ENCODE results near the gene ZW10. TPM values are rescaled to one million over a fixed set of nuclear protein-coding genes. Genes with fewer than 3 reads are reported as not detected.

ZW10 gene
- total RNA-seq, 1 donor from 2014 or later = 35.7 TPM

DNA sequence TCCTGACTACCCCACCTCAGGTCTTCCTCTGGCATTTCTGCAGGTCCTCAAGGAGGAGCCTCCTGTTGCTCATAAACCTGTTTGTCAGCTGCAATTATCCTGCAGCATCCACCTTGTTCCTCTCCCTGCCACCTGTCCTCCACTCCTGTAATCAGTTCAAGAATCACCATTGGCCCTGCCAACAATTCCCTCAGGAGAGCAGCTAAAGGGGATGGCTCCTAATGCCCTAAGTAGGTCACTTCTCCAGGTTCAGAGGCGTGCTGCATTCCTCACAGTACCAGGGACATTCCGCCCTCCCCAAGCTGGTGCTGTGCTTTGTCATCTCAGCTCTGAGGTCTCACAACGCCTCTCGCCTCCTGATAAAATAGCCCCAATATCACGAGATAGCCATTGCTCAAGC is 8.2 kb upstream of the ZW10 start:
- H3F3A ChIP-seq (ENCODE audit: low read depth) = no peaks in the 10 kb centered on the region
- H3K27ac ChIP-seq = no peak overlapping the region
- H3K27me3 ChIP-seq = no peaks in the 10 kb centered on the region
- H3K4me3 ChIP-seq = no peak overlapping the region
- DNase-seq (ENCODE audit: low spot score) = no peak
- no peak overlapping the region for H2AFZ ChIP-seq (replicated peaks)
- H3K4me2 ChIP-seq = no peak overlapping the region
- no peaks in the 10 kb centered on the region for H4K20me1 ChIP-seq (ENCODE audit: low read depth)
- Mint-ChIP-seq H3K4me3 (no peak overlapping the region), H3K9me3 (no peaks in the 10 kb centered on the region), H3K36me3 (no peaks in the 10 kb centered on the region), H3K4me1 (no peaks in the 10 kb centered on the region), H3K27ac (no peak overlapping the region), H3K27me3 (ENCODE audit: insufficient read depth, low read depth) (peaks cover 9% of the 10 kb centered on the region)
- no peaks in the 10 kb centered on the region for H3K79me2 ChIP-seq (ENCODE audit: low read depth)
- TF ChIP-seq, protein P1, sequence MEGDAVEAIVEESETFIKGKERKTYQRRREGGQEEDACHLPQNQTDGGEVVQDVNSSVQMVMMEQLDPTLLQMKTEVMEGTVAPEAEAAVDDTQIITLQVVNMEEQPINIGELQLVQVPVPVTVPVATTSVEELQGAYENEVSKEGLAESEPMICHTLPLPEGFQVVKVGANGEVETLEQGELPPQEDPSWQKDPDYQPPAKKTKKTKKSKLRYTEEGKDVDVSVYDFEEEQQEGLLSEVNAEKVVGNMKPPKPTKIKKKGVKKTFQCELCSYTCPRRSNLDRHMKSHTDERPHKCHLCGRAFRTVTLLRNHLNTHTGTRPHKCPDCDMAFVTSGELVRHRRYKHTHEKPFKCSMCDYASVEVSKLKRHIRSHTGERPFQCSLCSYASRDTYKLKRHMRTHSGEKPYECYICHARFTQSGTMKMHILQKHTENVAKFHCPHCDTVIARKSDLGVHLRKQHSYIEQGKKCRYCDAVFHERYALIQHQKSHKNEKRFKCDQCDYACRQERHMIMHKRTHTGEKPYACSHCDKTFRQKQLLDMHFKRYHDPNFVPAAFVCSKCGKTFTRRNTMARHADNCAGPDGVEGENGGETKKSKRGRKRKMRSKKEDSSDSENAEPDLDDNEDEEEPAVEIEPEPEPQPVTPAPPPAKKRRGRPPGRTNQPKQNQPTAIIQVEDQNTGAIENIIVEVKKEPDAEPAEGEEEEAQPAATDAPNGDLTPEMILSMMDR (IDR thresholded peaks at IDR 0.05) = no peak
- no peak for TF ChIP-seq EZH2 (IDR thresholded peaks at IDR 0.05)
- no peak for TF ChIP-seq EZH2phosphoT487 (IDR thresholded peaks at IDR 0.05)
- no peaks in the 10 kb centered on the region for H3K36me3 ChIP-seq
- no peak overlapping the region for H3K9ac ChIP-seq
- H3K4me1 ChIP-seq = no peaks in the 10 kb centered on the region
- no peaks in the 10 kb centered on the region for H3K9me3 ChIP-seq (ENCODE audit: low read depth)

GRCh38 chr11:113779496-113779895 is 6.0 kb upstream of the ZW10 start, which contains the start of gene CLDN25:
Gene CLDN25 (plus strand): TSS chr11:113779796. CDS start chr11:113779796, 0 bp downstream.
- no peaks in the 10 kb centered on the region for H3K36me3 Mint-ChIP-seq
- H2AFZ ChIP-seq (replicated peaks) = no peak within 1 kb of the TSS
- H3K9me3 ChIP-seq (ENCODE audit: low read depth) = no peaks in the 10 kb centered on the region
- DNase-seq (ENCODE audit: low spot score) = no peak
- no peak within 1 kb of the TSS for H3K9ac ChIP-seq
- no peak within 1 kb of the TSS for H3K4me3 Mint-ChIP-seq
- no peaks in the 10 kb centered on the region for H3K4me1 Mint-ChIP-seq
- no peaks in the 10 kb centered on the region for H3F3A ChIP-seq (ENCODE audit: low read depth)
- H3K4me1 ChIP-seq = no peaks in the 10 kb centered on the region
- no peak within 1 kb of the TSS for H3K27ac ChIP-seq
- peaks cover 9% of the 10 kb centered on the region for H3K27me3 Mint-ChIP-seq (ENCODE audit: insufficient read depth, low read depth)
- no peak within 1 kb of the TSS for H3K4me2 ChIP-seq
- H4K20me1 ChIP-seq (ENCODE audit: low read depth) = no peaks in the 10 kb centered on the region
- no peak within 1 kb of the TSS for H3K27ac Mint-ChIP-seq
- H3K79me2 ChIP-seq (ENCODE audit: low read depth) = no peaks in the 10 kb centered on the region
- H3K27me3 ChIP-seq = peaks cover 16% of the 10 kb centered on the region
- H3K4me3 ChIP-seq = no peak within 1 kb of the TSS
- no peaks in the 10 kb centered on the region for H3K9me3 Mint-ChIP-seq
- H3K36me3 ChIP-seq = no peaks in the 10 kb centered on the region
- TF ChIP-seq EZH2 (IDR thresholded peaks at IDR 0.05) = no peak
- TF ChIP-seq, protein P1 (IDR thresholded peaks at IDR 0.05) = no peak
- TF ChIP-seq EZH2phosphoT487 (IDR thresholded peaks at IDR 0.05) = no peak

DNA sequence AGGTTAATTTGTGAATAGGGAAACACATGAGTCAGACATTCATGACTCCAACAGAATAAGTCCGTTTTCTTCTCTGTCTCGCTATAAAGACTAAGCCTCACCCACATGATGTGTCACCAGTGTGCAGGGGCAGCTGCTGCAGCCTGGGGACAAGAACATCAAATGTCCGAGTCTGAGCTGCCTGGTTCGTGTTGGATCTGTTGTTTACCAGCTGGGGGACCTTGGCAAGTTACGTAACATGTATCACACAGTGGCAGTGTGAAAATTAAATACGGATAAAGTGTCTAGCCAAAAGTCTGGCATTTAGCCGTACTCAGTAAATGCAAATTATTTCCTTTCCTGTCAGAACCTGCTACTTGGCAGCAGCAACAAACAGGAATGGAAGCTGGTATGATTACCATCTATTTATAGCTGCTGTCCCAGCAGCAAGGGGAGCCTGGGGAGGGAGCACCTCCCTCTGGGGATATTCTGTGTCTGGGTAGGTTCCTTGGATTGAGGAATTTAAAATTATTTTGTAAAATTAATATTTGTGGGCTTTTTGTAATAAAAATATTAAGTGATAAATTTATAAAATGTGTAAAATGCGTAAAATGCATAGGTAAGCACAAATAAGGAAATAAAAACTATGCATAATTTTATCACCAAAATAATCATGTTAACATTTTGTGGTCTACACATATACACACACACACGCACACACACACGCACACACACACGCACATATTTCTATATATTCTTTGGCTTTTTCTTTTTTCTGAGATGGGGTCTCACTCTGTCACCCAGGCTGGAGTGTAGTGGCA is 4.8 kb upstream of the ZW10 start:
- no peak overlapping the region for H3K27ac ChIP-seq
- H2AFZ ChIP-seq (replicated peaks) = no peak overlapping the region
- H3K36me3 ChIP-seq = no peaks in the 10 kb centered on the region
- peaks cover 9% of the 10 kb centered on the region for H3K27me3 Mint-ChIP-seq (ENCODE audit: insufficient read depth, low read depth)
- no peak overlapping the region for H3K4me3 Mint-ChIP-seq
- no peak overlapping the region for H3K4me3 ChIP-seq
- no peak overlapping the region for H3K4me2 ChIP-seq
- H4K20me1 ChIP-seq (ENCODE audit: low read depth) = no peaks in the 10 kb centered on the region
- peaks cover 2% of the 10 kb centered on the region for H3K79me2 ChIP-seq (ENCODE audit: low read depth)
- H3K4me1 Mint-ChIP-seq = no peaks in the 10 kb centered on the region
- H3K27me3 ChIP-seq = peaks cover 16% of the 10 kb centered on the region
- no peaks in the 10 kb centered on the region for H3K36me3 Mint-ChIP-seq
- no peaks in the 10 kb centered on the region for H3K9me3 ChIP-seq (ENCODE audit: low read depth)
- H3F3A ChIP-seq (ENCODE audit: low read depth) = no peaks in the 10 kb centered on the region
- DNase-seq (ENCODE audit: low spot score) = no peak
- no peak overlapping the region for H3K27ac Mint-ChIP-seq
- H3K9me3 Mint-ChIP-seq = no peaks in the 10 kb centered on the region
- no peak overlapping the region for H3K9ac ChIP-seq
- H3K4me1 ChIP-seq = no peaks in the 10 kb centered on the region
- TF ChIP-seq, protein P1 (IDR thresholded peaks at IDR 0.05) = no peak
- TF ChIP-seq EZH2 (IDR thresholded peaks at IDR 0.05) (no peak), EZH2phosphoT487 (IDR thresholded peaks at IDR 0.05) (no peak)
